WTC11 (cell line): ENCODE measurements around the gene NR2F1. TPM values are rescaled to one million over a fixed set of nuclear protein-coding genes. Genes with fewer than 3 reads are reported as not detected.

Experiments used
- ATAC-seq: fragments of 200-7000 bp; cut with Tn5 transposase; 2 replicates; pipeline ENCODE4 v1.10.0; 2021; ENCODE audit warnings: mild to moderate bottlenecking, moderate library complexity
- CTCF ChIA-PET: fragments of 300-600 bp; sonication (Branson Sonifier 250); formaldehyde crosslinking; loops from one replicate; lab custom pipeline; 2021; ENCODE audit warnings: antibody characterized with exemption; lab: Charles Lee
- POLR2A ChIA-PET: fragments of 350-600 bp; sonication (Branson Sonifier 250); formaldehyde crosslinking; loops from one replicate; lab custom pipeline; 2021; ENCODE audit warnings: antibody characterized with exemption; lab: Charles Lee
- DNase-seq: peaks from one replicate; pipeline ENCODE4 v3.0.0; 2021; ENCODE audit warnings: low spot score
- H3K27ac Mint-ChIP-seq: 2 replicates; pipeline ENCODE4 v1.8.0; 2021; ENCODE audit warnings: mixed read lengths
- H3K27me3 Mint-ChIP-seq: 2 replicates; pipeline ENCODE4 v1.8.0; 2021; ENCODE audit warnings: low read depth, mild to moderate bottlenecking, moderate library complexity, mixed read lengths
- H3K36me3 Mint-ChIP-seq: 2 replicates; pipeline ENCODE4 v1.8.0; 2021; ENCODE audit warnings: mixed read lengths
- H3K4me1 Mint-ChIP-seq: 2 replicates; pipeline ENCODE4 v1.8.0; 2022; ENCODE audit warnings: mixed read lengths
- H3K4me3 Mint-ChIP-seq: 2 replicates; pipeline ENCODE4 v1.8.0; 2021; ENCODE audit warnings: mild to moderate bottlenecking, moderate library complexity, mixed read lengths
- H3K9me3 Mint-ChIP-seq: 2 replicates; pipeline ENCODE4 v1.8.0; 2021; ENCODE audit warnings: mixed read lengths
- FOXK1 ChIP-seq: sonication (generic); formaldehyde crosslinking; IDR thresholded peaks from 2 replicates; pipeline ENCODE4 v1.8.0; 2022; ENCODE audit warnings: mild to moderate bottlenecking, moderate library complexity, missing genetic modification reagents
- GABPB1 ChIP-seq: sonication (generic); formaldehyde crosslinking; IDR thresholded peaks from 2 replicates; pipeline ENCODE4 v1.8.1; 2023; ENCODE audit warnings: mild to moderate bottlenecking, missing genetic modification reagents
- GRHL2 ChIP-seq: fragments of 250-450 bp; sonication (Bioruptor Pico); IDR thresholded peaks from 2 replicates; pipeline ENCODE4 v1.8.0; 2022; ENCODE audit warnings: mild to moderate bottlenecking, moderate library complexity; ENCODE audit not compliant: insufficient replicate concordance, severe bottlenecking
- NFATC4 ChIP-seq: fragments of 250-450 bp; sonication (Bioruptor Pico); IDR thresholded peaks from 2 replicates; pipeline ENCODE4 v1.9.0; 2021; ENCODE audit warnings: mild to moderate bottlenecking
- SP1 ChIP-seq: sonication (generic); formaldehyde crosslinking; conservative IDR thresholded peaks from 2 replicates; pipeline ENCODE4 v1.8.1; 2022; ENCODE audit warnings: missing genetic modification reagents
- TEAD4 ChIP-seq: sonication (generic); formaldehyde crosslinking; IDR thresholded peaks from 2 replicates; pipeline ENCODE4 v1.8.0; 2022; ENCODE audit warnings: mild to moderate bottlenecking, missing genetic modification reagents
- ZNF138 ChIP-seq: sonication (generic); formaldehyde crosslinking; conservative IDR thresholded peaks from 2 replicates; pipeline ENCODE4 v1.8.1; 2022; ENCODE audit warnings: mild to moderate bottlenecking, moderate library complexity, missing genetic modification reagents
- ZNF232 ChIP-seq: sonication (generic); formaldehyde crosslinking; IDR thresholded peaks from 2 replicates; pipeline ENCODE4 v1.8.0; 2022; ENCODE audit warnings: mild to moderate bottlenecking, missing genetic modification reagents
- ZNF317 ChIP-seq: sonication (generic); formaldehyde crosslinking; IDR thresholded peaks from 2 replicates; pipeline ENCODE4 v1.8.1; 2023; ENCODE audit warnings: low read depth, mild to moderate bottlenecking, moderate library complexity, missing genetic modification reagents, borderline replicate concordance
- ZNF416 ChIP-seq: fragments of 250-450 bp; sonication (Bioruptor Pico); IDR thresholded peaks from 2 replicates; pipeline ENCODE4 v1.9.0; 2021; ENCODE audit warnings: mild to moderate bottlenecking, inconsistent platforms
- total RNA-seq: library from RNA; stranded (reverse); gene quantifications from 3 replicates; pipeline ENCODE4 v1.2.3, GENCODE V29; 2021
- TF ChIP-seq, protein P1 (sequence below): sonication (generic); formaldehyde crosslinking; IDR thresholded peaks from 2 replicates; pipeline ENCODE4 v1.8.1; 2023; ENCODE audit warnings: mild to moderate bottlenecking, moderate library complexity, missing genetic modification reagents
- TF ChIP-seq, protein P2 (sequence below): sonication (generic); formaldehyde crosslinking; IDR thresholded peaks from 2 replicates; pipeline ENCODE4 v1.8.0; 2023; ENCODE audit warnings: mild to moderate bottlenecking, missing genetic modification reagents
- TF ChIP-seq, protein P3 (sequence below): sonication (generic); formaldehyde crosslinking; IDR thresholded peaks from 2 replicates; pipeline ENCODE4 v1.8.0; 2022; ENCODE audit warnings: missing genetic modification reagents
- TF ChIP-seq, protein P4 (sequence below): sonication (generic); formaldehyde crosslinking; conservative IDR thresholded peaks from 2 replicates; pipeline ENCODE4 v1.8.1; 2022; ENCODE audit warnings: mild to moderate bottlenecking, missing genetic modification reagents
- TF ChIP-seq, protein P5 (sequence below): sonication (generic); formaldehyde crosslinking; IDR thresholded peaks from 2 replicates; pipeline ENCODE4 v1.8.1; 2022; ENCODE audit warnings: low read depth, missing genetic modification reagents, borderline replicate concordance
- TF ChIP-seq, protein P6 (sequence below): sonication (generic); formaldehyde crosslinking; IDR thresholded peaks from 2 replicates; pipeline ENCODE4 v1.8.0; 2022; ENCODE audit warnings: mild to moderate bottlenecking, missing genetic modification reagents

Gene NR2F1
- total RNA-seq, 1 experiment from 2014 or later: 0.31 TPM

DNA sequence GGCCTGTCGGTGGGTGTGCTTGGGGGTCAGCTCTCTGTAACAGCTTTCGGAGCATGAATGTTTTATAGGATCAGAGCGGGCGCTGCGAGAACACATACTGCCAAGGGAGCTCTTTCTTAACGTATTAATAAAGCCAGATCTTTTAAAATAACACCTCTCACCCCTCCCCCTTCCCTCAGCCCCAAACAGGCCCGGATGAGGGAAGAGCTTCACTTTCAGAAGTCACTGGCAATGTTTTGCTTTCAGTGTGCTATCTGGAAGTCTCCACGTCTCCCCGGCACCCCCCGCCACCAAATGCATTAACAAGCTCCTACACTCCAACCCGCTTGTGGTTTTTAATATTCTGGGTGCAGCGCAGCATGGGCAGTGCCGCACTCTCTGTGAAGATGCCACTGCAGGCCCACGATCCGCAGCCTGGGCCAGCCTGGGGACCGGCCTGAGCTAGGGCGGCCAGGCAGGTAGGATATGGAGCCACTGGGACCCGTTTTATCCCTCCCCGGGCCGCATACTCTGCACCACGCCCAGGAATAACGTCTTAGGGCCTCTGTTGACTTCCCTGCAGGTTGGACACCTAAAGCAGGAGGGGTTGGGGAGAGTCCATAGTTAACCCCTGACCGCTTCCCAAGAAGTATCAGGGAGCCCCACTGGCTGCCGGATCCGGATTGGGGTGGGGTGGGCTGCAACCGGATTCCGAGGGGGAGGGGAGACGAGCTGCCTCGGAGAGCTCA, 12.6 kb downstream of the NR2F1 start (continued):
- TF ChIP-seq, protein P1, sequence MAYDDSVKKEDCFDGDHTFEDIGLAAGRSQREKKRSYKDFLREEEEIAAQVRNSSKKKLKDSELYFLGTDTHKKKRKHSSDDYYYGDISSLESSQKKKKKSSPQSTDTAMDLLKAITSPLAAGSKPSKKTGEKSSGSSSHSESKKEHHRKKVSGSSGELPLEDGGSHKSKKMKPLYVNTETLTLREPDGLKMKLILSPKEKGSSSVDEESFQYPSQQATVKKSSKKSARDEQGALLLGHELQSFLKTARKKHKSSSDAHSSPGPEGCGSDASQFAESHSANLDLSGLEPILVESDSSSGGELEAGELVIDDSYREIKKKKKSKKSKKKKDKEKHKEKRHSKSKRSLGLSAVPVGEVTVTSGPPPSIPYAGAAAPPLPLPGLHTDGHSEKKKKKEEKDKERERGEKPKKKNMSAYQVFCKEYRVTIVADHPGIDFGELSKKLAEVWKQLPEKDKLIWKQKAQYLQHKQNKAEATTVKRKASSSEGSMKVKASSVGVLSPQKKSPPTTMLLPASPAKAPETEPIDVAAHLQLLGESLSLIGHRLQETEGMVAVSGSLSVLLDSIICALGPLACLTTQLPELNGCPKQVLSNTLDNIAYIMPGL (CRISPR knock-in tag): no peak
- TF ChIP-seq, protein P2, sequence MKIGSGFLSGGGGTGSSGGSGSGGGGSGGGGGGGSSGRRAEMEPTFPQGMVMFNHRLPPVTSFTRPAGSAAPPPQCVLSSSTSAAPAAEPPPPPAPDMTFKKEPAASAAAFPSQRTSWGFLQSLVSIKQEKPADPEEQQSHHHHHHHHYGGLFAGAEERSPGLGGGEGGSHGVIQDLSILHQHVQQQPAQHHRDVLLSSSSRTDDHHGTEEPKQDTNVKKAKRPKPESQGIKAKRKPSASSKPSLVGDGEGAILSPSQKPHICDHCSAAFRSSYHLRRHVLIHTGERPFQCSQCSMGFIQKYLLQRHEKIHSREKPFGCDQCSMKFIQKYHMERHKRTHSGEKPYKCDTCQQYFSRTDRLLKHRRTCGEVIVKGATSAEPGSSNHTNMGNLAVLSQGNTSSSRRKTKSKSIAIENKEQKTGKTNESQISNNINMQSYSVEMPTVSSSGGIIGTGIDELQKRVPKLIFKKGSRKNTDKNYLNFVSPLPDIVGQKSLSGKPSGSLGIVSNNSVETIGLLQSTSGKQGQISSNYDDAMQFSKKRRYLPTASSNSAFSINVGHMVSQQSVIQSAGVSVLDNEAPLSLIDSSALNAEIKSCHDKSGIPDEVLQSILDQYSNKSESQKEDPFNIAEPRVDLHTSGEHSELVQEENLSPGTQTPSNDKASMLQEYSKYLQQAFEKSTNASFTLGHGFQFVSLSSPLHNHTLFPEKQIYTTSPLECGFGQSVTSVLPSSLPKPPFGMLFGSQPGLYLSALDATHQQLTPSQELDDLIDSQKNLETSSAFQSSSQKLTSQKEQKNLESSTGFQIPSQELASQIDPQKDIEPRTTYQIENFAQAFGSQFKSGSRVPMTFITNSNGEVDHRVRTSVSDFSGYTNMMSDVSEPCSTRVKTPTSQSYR (CRISPR knock-in tag): no peak
- TF ChIP-seq ZNF317 (CRISPR knock-in tag) (no peak), ZNF416 (CRISPR knock-in tag) (no peak), ZNF232 (CRISPR knock-in tag) (no peak), NFATC4 (CRISPR knock-in tag) (no peak), GRHL2 (no peak)

DNA sequence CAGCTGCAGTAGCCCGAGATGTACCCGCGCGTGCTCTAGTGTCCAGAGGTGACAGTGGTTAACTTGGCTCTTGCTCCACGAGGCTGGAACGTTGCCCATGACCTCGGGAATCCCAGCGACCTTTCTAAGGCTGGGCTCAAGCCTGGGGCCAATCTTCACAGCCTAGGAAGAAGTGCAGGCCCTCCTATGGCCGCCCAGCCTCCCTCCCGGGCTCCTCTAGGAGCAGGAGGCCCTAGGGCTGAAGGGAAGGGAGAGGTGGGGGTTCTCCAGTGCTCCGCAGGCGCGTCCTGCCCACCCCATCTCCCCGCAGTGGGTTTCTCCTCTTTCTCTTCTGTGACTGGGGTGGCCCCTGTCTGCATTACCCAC, 13.3 kb downstream of the NR2F1 start:
- ChIA-PET CTCF (interaction anchor here (0.9 to 5.6 kb wide), 7 partner anchors 8 to 1297 kb away, joined by 3 to 39 read pairs (median 3); partner anchors contain the start of gene NR2F1), POLR2A (no interaction called here)
- Mint-ChIP-seq H3K9me3 (no peaks in the 10 kb centered on the region), H3K36me3 (no peaks in the 10 kb centered on the region), H3K27ac (no peak overlapping the region), H3K4me1 (peaks cover 31% of the 10 kb centered on the region), H3K4me3 (peak overlapping the region; percentile 65), H3K27me3 (no peaks in the 10 kb centered on the region)
- ATAC-seq (no peak), DNase-seq (no peak)
- TF ChIP-seq FOXK1 (CRISPR knock-in tag) (no peak), GABPB1 (no peak), TEAD4 (CRISPR knock-in tag) (no peak), SP1 (CRISPR knock-in tag) (no peak), ZNF138 (CRISPR knock-in tag) (no peak)
- TF ChIP-seq, protein P3, sequence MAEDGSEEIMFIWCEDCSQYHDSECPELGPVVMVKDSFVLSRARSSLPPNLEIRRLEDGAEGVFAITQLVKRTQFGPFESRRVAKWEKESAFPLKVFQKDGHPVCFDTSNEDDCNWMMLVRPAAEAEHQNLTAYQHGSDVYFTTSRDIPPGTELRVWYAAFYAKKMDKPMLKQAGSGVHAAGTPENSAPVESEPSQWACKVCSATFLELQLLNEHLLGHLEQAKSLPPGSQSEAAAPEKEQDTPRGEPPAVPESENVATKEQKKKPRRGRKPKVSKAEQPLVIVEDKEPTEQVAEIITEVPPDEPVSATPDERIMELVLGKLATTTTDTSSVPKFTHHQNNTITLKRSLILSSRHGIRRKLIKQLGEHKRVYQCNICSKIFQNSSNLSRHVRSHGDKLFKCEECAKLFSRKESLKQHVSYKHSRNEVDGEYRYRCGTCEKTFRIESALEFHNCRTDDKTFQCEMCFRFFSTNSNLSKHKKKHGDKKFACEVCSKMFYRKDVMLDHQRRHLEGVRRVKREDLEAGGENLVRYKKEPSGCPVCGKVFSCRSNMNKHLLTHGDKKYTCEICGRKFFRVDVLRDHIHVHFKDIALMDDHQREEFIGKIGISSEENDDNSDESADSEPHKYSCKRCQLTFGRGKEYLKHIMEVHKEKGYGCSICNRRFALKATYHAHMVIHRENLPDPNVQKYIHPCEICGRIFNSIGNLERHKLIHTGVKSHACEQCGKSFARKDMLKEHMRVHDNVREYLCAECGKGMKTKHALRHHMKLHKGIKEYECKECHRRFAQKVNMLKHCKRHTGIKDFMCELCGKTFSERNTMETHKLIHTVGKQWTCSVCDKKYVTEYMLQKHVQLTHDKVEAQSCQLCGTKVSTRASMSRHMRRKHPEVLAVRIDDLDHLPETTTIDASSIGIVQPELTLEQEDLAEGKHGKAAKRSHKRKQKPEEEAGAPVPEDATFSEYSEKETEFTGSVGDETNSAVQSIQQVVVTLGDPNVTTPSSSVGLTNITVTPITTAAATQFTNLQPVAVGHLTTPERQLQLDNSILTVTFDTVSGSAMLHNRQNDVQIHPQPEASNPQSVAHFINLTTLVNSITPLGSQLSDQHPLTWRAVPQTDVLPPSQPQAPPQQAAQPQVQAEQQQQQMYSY (CRISPR knock-in tag): no peak
- TF ChIP-seq, protein P4, sequence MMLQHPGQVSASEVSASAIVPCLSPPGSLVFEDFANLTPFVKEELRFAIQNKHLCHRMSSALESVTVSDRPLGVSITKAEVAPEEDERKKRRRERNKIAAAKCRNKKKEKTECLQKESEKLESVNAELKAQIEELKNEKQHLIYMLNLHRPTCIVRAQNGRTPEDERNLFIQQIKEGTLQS: no peak
- TF ChIP-seq, protein P5, sequence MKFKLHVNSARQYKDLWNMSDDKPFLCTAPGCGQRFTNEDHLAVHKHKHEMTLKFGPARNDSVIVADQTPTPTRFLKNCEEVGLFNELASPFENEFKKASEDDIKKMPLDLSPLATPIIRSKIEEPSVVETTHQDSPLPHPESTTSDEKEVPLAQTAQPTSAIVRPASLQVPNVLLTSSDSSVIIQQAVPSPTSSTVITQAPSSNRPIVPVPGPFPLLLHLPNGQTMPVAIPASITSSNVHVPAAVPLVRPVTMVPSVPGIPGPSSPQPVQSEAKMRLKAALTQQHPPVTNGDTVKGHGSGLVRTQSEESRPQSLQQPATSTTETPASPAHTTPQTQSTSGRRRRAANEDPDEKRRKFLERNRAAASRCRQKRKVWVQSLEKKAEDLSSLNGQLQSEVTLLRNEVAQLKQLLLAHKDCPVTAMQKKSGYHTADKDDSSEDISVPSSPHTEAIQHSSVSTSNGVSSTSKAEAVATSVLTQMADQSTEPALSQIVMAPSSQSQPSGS (CRISPR knock-in tag): no peak
- TF ChIP-seq, protein P6, sequence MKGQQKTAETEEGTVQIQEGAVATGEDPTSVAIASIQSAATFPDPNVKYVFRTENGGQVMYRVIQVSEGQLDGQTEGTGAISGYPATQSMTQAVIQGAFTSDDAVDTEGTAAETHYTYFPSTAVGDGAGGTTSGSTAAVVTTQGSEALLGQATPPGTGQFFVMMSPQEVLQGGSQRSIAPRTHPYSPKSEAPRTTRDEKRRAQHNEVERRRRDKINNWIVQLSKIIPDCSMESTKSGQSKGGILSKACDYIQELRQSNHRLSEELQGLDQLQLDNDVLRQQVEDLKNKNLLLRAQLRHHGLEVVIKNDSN (CRISPR knock-in tag): no peak
- TF ChIP-seq, protein P1 (CRISPR knock-in tag): no peak
